Spinal cord (tissue), 10 donors: Measurements from ENCODE around the gene SIM2. TPM values are rescaled to one million over a fixed set of nuclear protein-coding genes. Genes with fewer than 3 reads are reported as not detected.
"Not testable (repeated sequence)": the region's sequence is repeated elsewhere in the genome, so short reads cannot be mapped to it uniquely, and the experiment has no call there.

ENCODE experiments used
- DNase-seq, 6 donors: peaks; one replicate each; pipeline versions ENCODE4 v3.0.0 to v3.0.0-alpha.2; 2013 to 2015; ENCODE audit warnings: low spot score in 6 of 6, low read depth in 4 of 6
- H3K27ac ChIP-seq: one replicate; pipeline ENCODE4 v1.5.1; 2013; ENCODE audit warnings: low read depth, low read length, control low read depth
- H3K27me3 ChIP-seq: one replicate; pipeline ENCODE4 v1.6.1; 2013; ENCODE audit warnings: low read length; ENCODE audit not compliant: control insufficient read depth, insufficient read depth
- H3K36me3 ChIP-seq: one replicate; pipeline ENCODE4 v1.6.1; 2013; ENCODE audit warnings: low read length; ENCODE audit not compliant: control insufficient read depth, insufficient read depth
- H3K4me1 ChIP-seq: one replicate; pipeline ENCODE4 v1.6.1; 2013; ENCODE audit warnings: low read length; ENCODE audit not compliant: control insufficient read depth, insufficient read depth
- H3K4me3 ChIP-seq: one replicate; pipeline ENCODE4 v1.5.1; 2013; ENCODE audit warnings: low read depth, low read length, control low read depth
- H3K9me3 ChIP-seq: one replicate; pipeline ENCODE4 v1.6.1; 2013; ENCODE audit warnings: low read length; ENCODE audit not compliant: control insufficient read depth, insufficient read depth
- WGBS: methylation state at CpG from one replicate; pipeline ENCODE4 v1.1.5; 2013; ENCODE audit warnings: missing lambda C conversion rate; ENCODE audit not compliant: insufficient coverage; 5-methylcytosine and 5-hydroxymethylcytosine counted together
- polyA plus RNA-seq, 2 donors: library from polyadenylated mRNA; unstranded; fragments of 120-200 nt; gene quantifications; one replicate each; pipeline ENCODE4 v1.2.1, GENCODE V29; 2013; ENCODE audit not compliant: insufficient read length in 2 of 2
- total RNA-seq, 2 donors: library from RNA; depleted of rRNA in 1 of 2; stranded (reverse); fragments of 120-200 nt in 1 of 2; fragments of >200 nt in 1 of 2; gene quantifications; one replicate each; pipeline versions ENCODE4 v1.2.3 to v1.2.4, GENCODE V29; 2013 to 2014
- donor health status: healthy.

The SIM2 gene
- total and polyA plus RNA-seq, 4 donors = 0.06 to 3.3 (median 2.9) TPM; not detected in 1

DNA sequence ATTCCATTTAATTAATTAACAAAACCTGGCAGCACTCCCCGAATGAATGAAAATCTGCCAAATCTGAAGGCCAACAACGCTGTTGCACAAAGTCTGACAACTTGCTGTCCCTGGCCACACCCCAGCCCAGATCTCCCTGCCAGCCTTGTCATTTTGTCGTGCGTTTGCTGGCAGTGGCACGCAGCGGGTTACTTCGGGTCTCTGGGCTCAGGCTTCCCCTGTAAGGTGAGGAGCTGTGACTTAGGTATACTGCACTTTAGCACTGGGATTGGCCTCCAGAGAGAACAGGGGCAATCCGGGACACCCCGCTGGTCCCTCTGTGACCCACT, 34.3 kb upstream of the SIM2 start:
- Histone ChIP-seq H3K27ac (no peak overlapping the region), H3K9me3 (no peaks in the 10 kb centered on the region), H3K27me3 (peaks cover 7% of the 10 kb centered on the region), H3K4me3 (no peak overlapping the region), H3K4me1 (peaks cover 12% of the 10 kb centered on the region), H3K36me3 (no peaks in the 10 kb centered on the region)
- WGBS = 76% methylated on average over 4 of the region's 9 CpGs
- peak in 1 of 6 donors; percentile 62 for DNase-seq

DNA sequence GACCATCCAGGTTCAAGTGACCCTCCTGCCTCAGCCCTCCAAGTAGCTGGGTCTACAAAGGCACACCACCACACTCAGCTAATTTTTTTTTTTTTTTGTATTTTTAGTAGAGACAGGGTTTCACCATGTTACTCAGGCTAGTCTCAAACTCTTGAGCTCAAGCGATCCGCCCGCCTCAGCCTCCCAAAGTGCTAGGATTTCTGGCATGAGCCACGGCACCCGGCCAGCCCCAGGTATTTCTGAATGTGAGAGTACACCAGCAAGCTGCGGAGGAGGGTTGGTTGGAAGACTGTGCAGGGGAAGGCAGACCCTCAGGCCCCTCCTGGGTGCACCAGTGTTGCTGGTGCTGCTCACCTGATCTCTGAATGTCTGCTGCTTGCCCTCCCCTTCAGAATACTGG, 33.1 kb upstream of the SIM2 start:
- Histone ChIP-seq H3K36me3 (no peaks in the 10 kb centered on the region), H3K27me3 (peaks cover 7% of the 10 kb centered on the region), H3K9me3 (no peaks in the 10 kb centered on the region), H3K4me3 (no peak overlapping the region), H3K4me1 (peaks cover 17% of the 10 kb centered on the region), H3K27ac (no peak overlapping the region)
- no peak for DNase-seq
- WGBS = 95% methylated on average over 3 of the region's 6 CpGs

DNA sequence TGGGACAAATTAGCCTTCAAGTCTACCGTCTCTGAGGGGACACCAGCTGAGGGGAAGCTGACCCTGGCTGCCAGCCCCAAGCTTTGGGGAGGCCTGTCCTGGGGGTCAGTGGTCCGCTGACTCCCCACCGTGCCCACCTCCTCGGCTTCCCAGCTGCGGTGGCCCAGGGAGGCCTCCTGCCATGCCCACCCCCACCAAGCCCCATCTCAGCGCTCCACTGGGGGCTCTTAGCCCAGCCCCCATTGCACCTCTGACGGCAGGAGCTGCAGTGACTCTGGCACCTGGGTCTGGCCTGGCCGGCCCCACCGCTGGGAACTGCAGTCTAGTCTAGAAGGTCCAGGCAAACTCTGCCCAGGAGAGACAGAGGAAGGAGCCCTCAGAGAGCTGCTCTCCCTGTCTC, 30.2 kb upstream of the SIM2 start:
- Histone ChIP-seq H3K36me3 (no peaks in the 10 kb centered on the region), H3K4me3 (no peak overlapping the region), H3K9me3 (no peaks in the 10 kb centered on the region), H3K27me3 (peaks cover under 1% of the 10 kb centered on the region), H3K4me1 (peaks cover 11% of the 10 kb centered on the region), H3K27ac (no peak overlapping the region)
- 81% methylated on average over 9 of the region's 9 CpGs for WGBS
- no peak for DNase-seq

DNA sequence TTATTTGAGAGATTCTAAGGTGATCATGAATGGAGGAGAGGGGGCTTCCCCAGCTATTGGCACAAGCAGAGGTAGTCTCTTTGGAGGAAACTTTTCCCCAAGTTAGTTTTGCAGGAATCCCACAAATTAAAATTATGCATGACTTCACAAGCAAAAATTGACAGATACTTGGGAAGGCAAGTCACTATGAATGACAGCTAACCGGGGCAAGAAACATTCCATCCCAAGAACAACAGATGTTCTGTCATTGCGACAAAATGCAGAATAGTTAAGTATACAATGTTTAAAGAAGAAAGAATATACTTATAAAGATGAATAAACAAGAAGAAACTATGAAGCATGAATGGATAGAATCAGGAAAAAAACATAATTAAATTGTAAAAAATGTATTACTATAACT, 27.1 kb upstream of the SIM2 start:
- H3K27ac ChIP-seq = no peak overlapping the region
- H3K4me3 ChIP-seq = no peak overlapping the region
- peaks cover 11% of the 10 kb centered on the region for H3K4me1 ChIP-seq
- DNase-seq = peak in 1 of 6 donors; percentile 51
- no peaks in the 10 kb centered on the region for H3K27me3 ChIP-seq
- H3K36me3 ChIP-seq = no peaks in the 10 kb centered on the region
- no CpG with 5 or more reads among the region's 2 CpGs for WGBS
- peaks cover 1% of the 10 kb centered on the region for H3K9me3 ChIP-seq

DNA sequence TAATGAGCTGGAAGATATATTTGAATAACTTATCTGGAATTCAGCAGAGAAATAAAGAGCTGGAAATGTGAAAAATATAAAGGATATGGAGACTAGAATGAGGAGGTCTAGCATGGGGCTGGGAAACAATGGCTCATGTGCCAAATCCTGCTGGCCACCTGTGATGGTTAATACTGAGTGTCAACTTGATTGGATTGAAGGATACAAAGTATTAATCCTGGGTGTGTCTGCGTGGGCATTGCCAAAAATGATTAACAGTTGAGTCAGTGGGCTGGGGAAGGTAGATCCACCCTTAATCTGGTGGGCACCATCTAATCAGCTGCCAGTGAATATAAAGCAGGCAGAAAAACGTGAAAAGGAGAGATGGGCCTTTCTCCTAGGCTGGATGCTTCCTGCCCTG, 26.6 kb upstream of the SIM2 start:
- not testable (repeated sequence) for H3K9me3 ChIP-seq, H3K27ac ChIP-seq, H3K4me3 ChIP-seq, DNase-seq, H3K27me3 ChIP-seq, H3K36me3 ChIP-seq
- WGBS = 94% methylated on average over 2 of the region's 2 CpGs
- H3K4me1 ChIP-seq = peaks cover 11% of the 10 kb centered on the region

DNA sequence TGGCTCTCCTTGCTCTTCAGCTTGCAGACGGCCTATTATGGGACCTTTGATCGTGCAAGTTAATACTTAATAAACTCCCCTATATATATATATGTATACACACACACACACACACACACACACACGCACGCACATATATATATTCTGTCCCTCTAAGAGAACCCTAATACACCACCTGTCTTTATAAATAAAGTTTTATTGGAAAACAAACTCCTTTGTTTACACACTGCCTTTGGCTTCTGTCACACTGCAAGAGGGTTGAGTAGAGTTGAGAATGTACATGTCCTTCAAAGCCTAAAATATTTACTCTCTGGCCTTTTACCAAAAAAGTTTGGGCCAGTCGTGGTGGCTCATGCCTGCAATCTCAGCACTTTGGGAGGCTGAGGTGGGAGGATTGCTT, 26.2 kb upstream of the SIM2 start:
- no peak overlapping the region for H3K27ac ChIP-seq
- no peaks in the 10 kb centered on the region for H3K36me3 ChIP-seq
- peaks cover 1% of the 10 kb centered on the region for H3K9me3 ChIP-seq
- no peak overlapping the region for H3K4me3 ChIP-seq
- WGBS = no CpG with 5 or more reads among the region's 5 CpGs
- H3K27me3 ChIP-seq = no peaks in the 10 kb centered on the region
- no peak for DNase-seq
- H3K4me1 ChIP-seq = peaks cover 11% of the 10 kb centered on the region

DNA sequence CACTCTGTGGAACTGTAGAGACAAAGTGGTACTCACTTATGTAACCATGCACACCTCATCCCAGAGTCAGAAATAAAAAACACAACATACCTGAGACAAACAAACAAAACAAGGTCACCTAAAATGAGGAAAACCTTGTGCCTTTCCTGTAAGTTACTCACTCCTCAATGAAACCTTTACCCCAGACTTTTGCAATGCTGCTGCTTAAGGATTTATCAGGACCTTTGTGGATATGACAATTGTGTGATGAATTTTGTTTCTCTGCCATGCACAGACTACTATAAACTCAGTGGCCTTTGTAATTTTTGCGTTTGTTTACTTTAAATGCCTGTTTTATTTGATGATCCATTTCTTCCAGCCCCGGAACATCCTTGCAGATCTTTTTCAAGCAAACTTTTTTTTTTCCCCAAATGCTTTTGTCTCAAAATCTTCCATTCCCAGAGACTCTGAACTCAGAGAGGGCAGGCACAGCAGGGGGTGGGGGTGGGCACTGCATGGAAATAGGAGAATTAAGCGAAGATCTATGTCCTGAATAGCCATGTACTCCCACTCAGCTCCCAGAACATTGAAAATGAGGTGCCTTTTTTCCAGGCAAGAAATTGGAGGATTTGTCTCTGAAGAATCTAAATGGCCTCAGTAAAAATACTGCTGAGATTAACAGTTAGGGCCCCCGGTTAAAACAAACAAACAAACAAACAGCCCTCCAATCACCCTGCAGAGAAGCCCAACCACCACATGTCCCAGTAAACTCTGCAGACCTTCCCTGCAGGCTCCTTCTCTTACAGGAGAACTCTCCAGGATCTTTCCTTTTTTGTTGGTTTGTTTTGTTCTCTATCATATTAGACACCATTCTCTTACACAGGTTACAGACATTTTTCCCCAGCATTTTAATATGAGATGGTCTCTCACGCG, 22.6 kb upstream of the SIM2 start:
- Histone ChIP-seq H3K36me3 (no peaks in the 10 kb centered on the region), H3K27me3 (no peaks in the 10 kb centered on the region), H3K4me3 (no peak overlapping the region), H3K9me3 (peaks cover 6% of the 10 kb centered on the region), H3K27ac (no peak overlapping the region), H3K4me1 (no peaks in the 10 kb centered on the region)
- 0% methylated on average over 1 of the region's 6 CpGs for WGBS
- DNase-seq = no peak

DNA sequence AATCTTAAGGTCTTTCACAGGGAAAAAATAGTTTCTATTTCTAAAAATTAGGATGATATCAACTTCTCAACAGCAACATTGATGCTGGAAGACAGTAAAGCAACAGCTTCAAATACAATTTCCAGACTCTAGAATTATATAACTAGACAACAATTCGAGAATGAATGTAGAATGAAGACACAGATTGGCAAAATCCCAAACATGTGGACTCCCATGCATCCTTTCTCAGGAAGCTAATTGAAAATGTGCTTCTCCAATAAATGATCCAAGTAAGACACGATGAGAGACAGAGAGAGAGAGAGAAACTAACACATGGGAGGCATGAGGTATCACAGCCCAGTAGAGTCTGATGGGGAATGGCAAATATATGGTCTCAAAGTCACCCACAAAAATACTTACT, 21.5 kb upstream of the SIM2 start:
- H3K27ac ChIP-seq = no peak overlapping the region
- DNase-seq = no peak
- no CpG with 5 or more reads among the region's 2 CpGs for WGBS
- no peaks in the 10 kb centered on the region for H3K4me1 ChIP-seq
- no peaks in the 10 kb centered on the region for H3K27me3 ChIP-seq
- peaks cover 6% of the 10 kb centered on the region for H3K9me3 ChIP-seq
- no peaks in the 10 kb centered on the region for H3K36me3 ChIP-seq
- no peak overlapping the region for H3K4me3 ChIP-seq

DNA sequence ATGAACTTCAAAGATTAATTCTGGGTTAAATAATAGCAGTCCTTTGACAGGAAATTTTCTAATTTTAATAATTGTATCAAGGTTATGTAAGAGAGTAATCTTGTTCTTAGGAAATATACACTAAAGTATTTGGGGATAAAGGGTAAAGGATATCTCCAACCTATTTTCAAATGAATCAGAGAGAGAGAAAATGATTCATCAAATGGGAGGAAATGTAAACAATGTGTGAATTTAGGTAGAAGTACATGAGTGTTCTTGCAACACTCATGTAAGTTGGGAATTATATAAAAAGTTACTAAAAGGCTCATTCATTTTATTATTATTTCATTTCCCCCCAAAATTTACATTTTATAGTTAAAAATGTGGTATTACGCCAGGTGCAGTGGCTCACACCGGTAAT, 20.4 kb upstream of the SIM2 start:
- no peak for DNase-seq
- Histone ChIP-seq H3K27me3 (peaks cover 3% of the 10 kb centered on the region), H3K27ac (no peak overlapping the region), H3K4me1 (no peaks in the 10 kb centered on the region), H3K36me3 (no peaks in the 10 kb centered on the region), H3K9me3 (peaks cover 6% of the 10 kb centered on the region), H3K4me3 (no peak overlapping the region)
- no CpG with 5 or more reads among the region's 2 CpGs for WGBS

DNA sequence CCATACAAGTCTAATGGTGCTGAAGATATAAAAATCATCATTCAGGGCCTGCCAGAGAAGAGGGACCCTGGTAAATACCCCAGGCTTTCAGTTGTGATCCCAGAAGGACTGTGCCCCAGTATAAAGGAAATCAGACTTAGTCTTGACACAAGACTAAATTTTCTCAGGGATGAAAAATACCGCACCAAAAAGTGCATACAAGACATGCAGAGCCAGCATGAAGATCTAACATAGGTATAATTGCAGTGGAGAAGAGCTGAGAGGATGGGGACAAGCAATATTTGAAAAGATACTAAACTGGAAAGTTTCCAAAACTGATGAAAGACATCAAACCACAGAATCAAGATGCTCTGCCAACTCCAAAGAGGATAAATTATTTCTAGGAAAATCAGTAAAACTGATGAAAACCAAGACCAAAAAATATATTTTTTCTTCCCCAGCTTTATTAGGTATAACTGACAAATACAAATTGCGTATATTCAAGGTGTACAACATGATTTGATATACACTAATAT, 17.7 kb upstream of the SIM2 start:
- Histone ChIP-seq H3K27me3 (peaks cover 13% of the 10 kb centered on the region), H3K4me3 (no peak overlapping the region), H3K36me3 (no peaks in the 10 kb centered on the region), H3K9me3 (peaks cover 6% of the 10 kb centered on the region), H3K27ac (no peak overlapping the region), H3K4me1 (no peaks in the 10 kb centered on the region)
- no peak for DNase-seq
- no CpG with 5 or more reads among the region's 2 CpGs for WGBS
